Left forelimb (tissue), 1 donor: ENCODE data around the gene P2RY2.

ENCODE experiments used
- DNase-seq: peaks from one replicate; pipeline ENCODE4 v3.0.0-alpha.2; 2018; ENCODE audit warnings: low spot score

Gene P2RY2

GRCh38 chr11:73285721-73286120 is 67.6 kb downstream of the P2RY2 start:
- DNase-seq: no peak
